A673 (cell line): Measurements from ENCODE around the gene CRPPA. TPM values are rescaled to one million over a fixed set of nuclear protein-coding genes. Genes with fewer than 3 reads are reported as not detected.

ENCODE experiments used
- BruUV-seq: library from RNA; stranded (reverse); fragments of 400-500 nt; replicated peaks from 2 replicates; lab custom pipeline; 2021; lab: Mats Ljungman, UMichigan
- CTCF ChIA-PET: fragments of 300-600 bp; sonication (Branson Sonifier 250); formaldehyde crosslinking; loops from one replicate; lab custom pipeline; 2022; ENCODE audit warnings: antibody characterized with exemption; lab: Charles Lee
- POLR2A ChIA-PET: fragments of 300-600 bp; sonication (Branson Sonifier 250); formaldehyde crosslinking; loops from one replicate; lab custom pipeline; 2022; ENCODE audit warnings: antibody characterized with exemption; ENCODE audit not compliant: low non-redundant PET; lab: Charles Lee
- DNase-seq: peaks from one replicate; pipeline ENCODE4 v3.0.0-alpha.2; 2015; ENCODE audit warnings: low spot score
- H3K27ac ChIP-seq: fragments of 200-600 bp; sonication (generic); 2 replicates; pipeline ENCODE4 v1.5.1; 2016; ENCODE audit warnings: mixed run types, low read depth, mild to moderate bottlenecking, mixed read lengths, antibody characterized with exemption, low read length; ENCODE audit not compliant: poor library complexity, severe bottlenecking
- H3K27me3 ChIP-seq: fragments of 200-600 bp; sonication (generic); replicated peaks from 2 replicates; pipeline ENCODE4 v1.6.1; 2017; ENCODE audit warnings: mixed run types, low read depth, mild to moderate bottlenecking, mixed read lengths, antibody characterized with exemption, low read length; ENCODE audit not compliant: insufficient read depth, poor library complexity
- H3K36me3 ChIP-seq: fragments of 200-600 bp; sonication (generic); 2 replicates; pipeline ENCODE4 v1.6.1; 2016; ENCODE audit warnings: mixed run types, mild to moderate bottlenecking, mixed read lengths, antibody characterized with exemption, low read length; ENCODE audit not compliant: insufficient read depth, poor library complexity, severe bottlenecking
- H3K4me1 ChIP-seq: fragments of 200-600 bp; sonication (generic); 2 replicates; pipeline ENCODE4 v1.6.1; 2017; ENCODE audit warnings: mixed run types, mild to moderate bottlenecking, mixed read lengths, antibody characterized with exemption, low read length; ENCODE audit not compliant: insufficient read depth, poor library complexity, severe bottlenecking
- H3K4me3 ChIP-seq: fragments of 200-600 bp; sonication (generic); 2 replicates; pipeline ENCODE4 v1.5.1; 2016; ENCODE audit warnings: low read depth, mixed run types, mild to moderate bottlenecking, mixed read lengths, low read length; ENCODE audit not compliant: poor library complexity, severe bottlenecking
- H3K9me3 ChIP-seq: fragments of 200-600 bp; sonication (generic); 2 replicates; pipeline ENCODE4 v1.6.1; 2016; ENCODE audit warnings: mixed run types, low read depth, mild to moderate bottlenecking, mixed read lengths, antibody characterized with exemption, low read length; ENCODE audit not compliant: poor library complexity, severe bottlenecking
- EZH2 ChIP-seq: fragments of 200-600 bp; sonication (generic); IDR thresholded peaks from 2 replicates; pipeline ENCODE4 v1.6.1; 2017; ENCODE audit warnings: borderline replicate concordance, low read depth, mild to moderate bottlenecking, mixed read lengths, antibody characterized with exemption, low read length; ENCODE audit not compliant: poor library complexity, severe bottlenecking
- intact Hi-C: fragments of 100-400 bp; cut with micrococcal nuclease; formaldehyde crosslinking; loops from one replicate; pipeline ENCODE4 v1.10.0; 2022; ENCODE audit not compliant: unreplicated experiment
- total RNA-seq: library from RNA; stranded (reverse); gene quantifications from 2 replicates; pipeline ENCODE4 v1.2.3, GENCODE V29; 2021
- TF ChIP-seq, protein P1 (sequence below): fragments of 300-800, 200-600 bp; sonication (generic); conservative IDR thresholded peaks from 2 replicates; pipeline ENCODE4 v1.5.1; 2017; ENCODE audit warnings: low read depth, mild to moderate bottlenecking, antibody characterized with exemption, low read length, moderate library complexity, mixed read lengths

CRPPA gene
- total RNA-seq, 1 experiment from 2014 or later = 0.21 TPM

DNA sequence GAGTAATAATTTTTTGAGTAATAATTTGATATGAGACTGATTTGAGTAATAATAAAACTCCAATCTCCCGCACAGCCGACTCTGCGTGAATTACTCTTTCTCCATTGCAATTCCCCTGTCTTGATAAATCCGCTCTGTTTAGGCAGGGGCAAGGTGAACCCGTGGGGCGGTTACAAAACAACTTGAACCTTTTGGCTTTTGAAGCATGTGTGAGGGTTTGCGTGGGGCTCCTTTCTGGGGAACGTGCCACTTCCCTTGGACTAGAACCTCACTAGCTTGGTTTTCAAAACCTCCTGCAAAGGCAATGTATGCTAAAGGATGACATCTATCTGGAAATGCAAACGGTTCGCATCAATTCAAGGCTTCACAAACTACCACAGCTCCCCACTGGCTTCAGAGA is 1.5 kb downstream of the CRPPA start:
- ChIA-PET POLR2A (no interaction called here), CTCF (interaction anchor here (1.1 to 1.2 kb wide), 2 partner anchors 145 to 322 kb away, joined by 3 to 5 read pairs; no protein-coding TSS in a partner anchor)

DNA sequence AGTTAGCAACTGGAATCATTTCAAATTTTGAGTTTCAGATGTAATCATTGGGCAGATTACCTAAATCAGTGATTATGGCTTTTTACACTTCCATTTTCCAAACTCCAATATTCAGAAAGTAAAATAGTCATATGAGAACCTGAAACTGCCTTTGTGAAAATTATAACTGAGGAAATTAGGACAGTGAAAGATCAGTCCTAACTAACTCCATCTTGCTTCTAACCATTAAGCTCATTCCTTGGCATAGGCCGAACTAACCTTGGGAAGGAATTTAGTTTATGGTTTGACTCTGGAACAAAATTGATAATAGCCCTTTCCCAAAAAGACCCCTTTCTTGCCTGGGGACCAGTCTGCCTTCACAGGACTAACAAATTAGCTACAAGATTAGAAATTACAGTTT is 2.2 kb downstream of the CRPPA start:
- intact Hi-C loops = no loop called here
- no TSS peak for BruUV-seq
- Histone ChIP-seq H3K27me3 (no peaks in the 10 kb centered on the region), H3K4me3 (no peak overlapping the region), H3K9me3 (no peaks in the 10 kb centered on the region), H3K36me3 (no peaks in the 10 kb centered on the region), H3K4me1 (no peaks in the 10 kb centered on the region), H3K27ac (no peak overlapping the region)
- TF ChIP-seq, protein P1, sequence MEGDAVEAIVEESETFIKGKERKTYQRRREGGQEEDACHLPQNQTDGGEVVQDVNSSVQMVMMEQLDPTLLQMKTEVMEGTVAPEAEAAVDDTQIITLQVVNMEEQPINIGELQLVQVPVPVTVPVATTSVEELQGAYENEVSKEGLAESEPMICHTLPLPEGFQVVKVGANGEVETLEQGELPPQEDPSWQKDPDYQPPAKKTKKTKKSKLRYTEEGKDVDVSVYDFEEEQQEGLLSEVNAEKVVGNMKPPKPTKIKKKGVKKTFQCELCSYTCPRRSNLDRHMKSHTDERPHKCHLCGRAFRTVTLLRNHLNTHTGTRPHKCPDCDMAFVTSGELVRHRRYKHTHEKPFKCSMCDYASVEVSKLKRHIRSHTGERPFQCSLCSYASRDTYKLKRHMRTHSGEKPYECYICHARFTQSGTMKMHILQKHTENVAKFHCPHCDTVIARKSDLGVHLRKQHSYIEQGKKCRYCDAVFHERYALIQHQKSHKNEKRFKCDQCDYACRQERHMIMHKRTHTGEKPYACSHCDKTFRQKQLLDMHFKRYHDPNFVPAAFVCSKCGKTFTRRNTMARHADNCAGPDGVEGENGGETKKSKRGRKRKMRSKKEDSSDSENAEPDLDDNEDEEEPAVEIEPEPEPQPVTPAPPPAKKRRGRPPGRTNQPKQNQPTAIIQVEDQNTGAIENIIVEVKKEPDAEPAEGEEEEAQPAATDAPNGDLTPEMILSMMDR = no peak
- TF ChIP-seq EZH2 = no peak
- CTCF ChIA-PET = no interaction called here
- no peak for DNase-seq
- POLR2A ChIA-PET = no interaction called here

More for the DNA sequence above, 1.5 kb downstream of the CRPPA start:
- Histone ChIP-seq H3K27me3 (no peaks in the 10 kb centered on the region), H3K9me3 (no peaks in the 10 kb centered on the region), H3K4me1 (no peaks in the 10 kb centered on the region), H3K27ac (no peak overlapping the region), H3K4me3 (no peak overlapping the region), H3K36me3 (no peaks in the 10 kb centered on the region)
- intact Hi-C loops = no loop called here
- no TSS peak for BruUV-seq
- TF ChIP-seq, protein P1 = no peak
- no peak for TF ChIP-seq EZH2
- no peak for DNase-seq

DNA sequence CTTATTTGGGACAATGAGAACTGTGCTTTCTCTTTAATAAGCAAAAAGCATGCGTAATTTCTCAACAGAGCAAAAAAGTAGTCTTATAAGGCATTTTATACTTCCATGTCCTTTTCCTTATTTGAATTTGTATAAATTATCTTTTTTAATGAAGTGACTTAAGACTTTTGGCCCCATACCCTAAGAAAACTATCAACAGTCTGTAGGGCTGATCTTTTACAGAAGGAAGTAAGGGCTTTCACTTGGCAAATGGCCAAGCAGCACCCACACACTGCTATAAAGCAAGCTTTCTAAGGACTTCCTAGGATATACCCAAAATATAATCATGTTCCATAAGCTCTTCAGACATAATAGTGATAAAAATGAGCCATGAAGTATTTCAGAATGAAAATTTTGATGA is 3.4 kb downstream of the CRPPA start:
- ChIA-PET CTCF (no interaction called here), POLR2A (no interaction called here)
- no TSS peak for BruUV-seq
- Histone ChIP-seq H3K4me1 (no peaks in the 10 kb centered on the region), H3K27ac (no peak overlapping the region), H3K9me3 (no peaks in the 10 kb centered on the region), H3K27me3 (no peaks in the 10 kb centered on the region), H3K36me3 (no peaks in the 10 kb centered on the region), H3K4me3 (no peak overlapping the region)
- no peak for TF ChIP-seq EZH2
- TF ChIP-seq, protein P1 = no peak
- intact Hi-C loops = no loop called here
- DNase-seq = peak; percentile 34
